Stimulated activated CD4-positive, alpha-beta T cell treated with anti-CD3 and anti-CD28 coated beads, TNF-alpha, amount 100 ng/mL, for 4 hours (primary cell): ENCODE data around the gene JARID2.

Experiments used
- DNase-seq, 3 experiments: peaks; one replicate each; pipeline ENCODE4 v3.0.0-alpha.2; 2020; ENCODE audit warnings: low read depth in 3 of 3

Gene JARID2

GRCh38 chr6:15331629-15332251 lies 85.9 kb downstream of the JARID2 start:
- no peak for DNase-seq

DNA sequence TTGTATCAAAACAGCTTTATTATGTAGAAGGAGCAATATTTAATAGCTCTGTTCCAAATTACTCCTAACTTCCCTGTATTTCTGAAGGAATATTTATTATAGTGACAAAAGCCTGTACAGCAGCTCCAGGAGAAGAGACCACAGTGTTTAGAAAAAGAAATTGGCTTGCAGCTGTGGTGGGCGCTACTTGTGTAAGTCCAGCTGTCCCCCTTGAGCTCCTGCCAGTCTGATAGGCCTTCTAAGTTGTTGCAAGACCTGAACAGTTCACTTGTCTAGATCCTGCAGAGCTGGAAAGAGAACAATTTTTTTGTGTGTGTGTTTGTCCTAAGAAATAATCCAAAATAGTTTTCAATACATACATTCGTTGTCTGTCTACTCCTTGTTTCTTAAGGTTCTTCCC lies 86.6 kb downstream of the JARID2 start:
- no peak for DNase-seq

DNA sequence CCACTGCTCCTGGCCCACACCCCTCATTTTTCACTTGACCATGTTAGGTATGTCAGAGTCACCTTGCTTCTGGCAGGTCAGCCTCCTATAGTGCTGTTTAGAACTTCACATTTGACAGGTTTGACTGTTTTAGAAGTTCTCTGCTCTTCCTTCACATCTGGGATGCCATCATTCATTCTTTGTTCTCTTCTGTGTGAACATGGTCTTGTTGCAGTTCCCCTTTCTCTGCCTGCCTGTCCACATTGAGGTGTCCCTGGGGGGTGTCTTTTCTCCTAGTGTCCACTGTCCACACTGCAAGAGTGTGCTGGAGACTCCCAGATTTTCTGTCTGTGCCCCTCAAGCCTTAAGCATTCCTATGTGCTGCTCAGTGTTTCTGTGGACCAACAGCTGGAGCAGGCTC lies 89.5 kb downstream of the JARID2 start:
- no peak for DNase-seq

GRCh38 chr6:15335916-15336315 lies 90.0 kb downstream of the JARID2 start:
- DNase-seq: no peak

- DNase-seq: no peak
Observed at GRCh38 chr6:15336900-15337560, 91.2 kb downstream of the JARID2 start.

- DNase-seq: no peak
Observed at GRCh38 chr6:15337582-15337981, 91.7 kb downstream of the JARID2 start.

DNA sequence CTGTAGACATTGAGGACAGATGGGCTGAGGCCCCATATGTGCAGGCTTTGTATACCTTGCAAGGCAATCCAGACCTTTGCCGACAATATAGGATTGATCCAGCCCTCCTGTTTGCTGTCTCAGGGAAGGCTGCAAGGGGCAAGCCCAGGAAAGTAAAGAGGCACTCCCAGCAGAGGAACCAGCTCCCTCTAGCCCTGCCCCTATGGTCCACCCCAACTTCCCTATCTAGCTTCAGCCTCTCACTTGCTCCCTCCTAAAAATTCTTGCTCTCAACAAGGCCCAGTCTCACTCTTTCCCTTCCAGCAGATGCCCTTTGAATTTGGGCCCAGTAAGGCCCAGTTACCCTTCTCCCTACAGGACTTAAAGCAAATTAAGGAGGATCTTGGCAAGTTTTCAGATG lies 92.6 kb downstream of the JARID2 start:
- no peak for DNase-seq

DNA sequence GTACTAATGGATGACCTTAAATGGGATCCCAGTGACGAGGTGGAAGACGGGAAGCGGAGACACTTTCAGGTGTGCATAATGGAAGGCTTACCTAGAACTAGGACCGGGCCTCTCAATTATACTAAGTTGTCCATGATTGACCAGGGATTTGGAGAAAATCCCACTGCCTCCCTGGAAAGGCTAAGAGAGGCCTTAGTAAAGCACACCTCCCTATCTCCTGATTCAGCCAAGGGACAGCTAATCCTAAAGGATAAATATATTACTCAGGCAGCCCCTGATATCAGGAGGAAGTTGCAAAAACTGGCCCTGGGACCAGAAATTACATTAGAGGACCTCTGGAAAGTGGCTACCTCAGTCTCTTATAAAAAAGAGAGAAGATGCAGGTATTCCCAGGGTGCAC lies 93.2 kb downstream of the JARID2 start:
- no peak for DNase-seq

DNA sequence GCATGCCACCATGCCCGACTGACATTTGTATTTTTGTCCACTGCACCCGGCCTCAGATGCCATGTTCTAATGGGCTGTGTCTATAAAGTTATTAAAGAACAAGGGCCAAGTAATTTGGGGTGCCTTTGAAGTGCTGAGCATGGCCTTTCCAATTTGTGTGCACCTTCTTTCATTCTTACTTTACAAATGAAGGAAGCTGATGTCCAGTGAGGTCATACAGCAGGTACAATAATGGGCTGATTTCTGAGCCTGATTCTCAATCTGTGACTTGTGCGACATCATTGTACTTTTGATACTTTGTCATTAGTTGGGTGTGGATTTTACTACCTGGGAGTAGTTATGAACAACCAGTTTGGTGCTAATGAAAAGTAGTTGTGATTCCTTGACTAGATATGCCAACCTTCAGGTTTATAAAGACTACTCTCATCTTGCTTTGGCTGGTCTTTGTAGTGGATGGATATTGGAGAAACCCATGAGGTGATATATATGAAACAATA lies 94.3 kb downstream of the JARID2 start:
- no peak for DNase-seq

GRCh38 chr6:15340775-15341174 lies 94.9 kb downstream of the JARID2 start:
- no peak for DNase-seq

DNA sequence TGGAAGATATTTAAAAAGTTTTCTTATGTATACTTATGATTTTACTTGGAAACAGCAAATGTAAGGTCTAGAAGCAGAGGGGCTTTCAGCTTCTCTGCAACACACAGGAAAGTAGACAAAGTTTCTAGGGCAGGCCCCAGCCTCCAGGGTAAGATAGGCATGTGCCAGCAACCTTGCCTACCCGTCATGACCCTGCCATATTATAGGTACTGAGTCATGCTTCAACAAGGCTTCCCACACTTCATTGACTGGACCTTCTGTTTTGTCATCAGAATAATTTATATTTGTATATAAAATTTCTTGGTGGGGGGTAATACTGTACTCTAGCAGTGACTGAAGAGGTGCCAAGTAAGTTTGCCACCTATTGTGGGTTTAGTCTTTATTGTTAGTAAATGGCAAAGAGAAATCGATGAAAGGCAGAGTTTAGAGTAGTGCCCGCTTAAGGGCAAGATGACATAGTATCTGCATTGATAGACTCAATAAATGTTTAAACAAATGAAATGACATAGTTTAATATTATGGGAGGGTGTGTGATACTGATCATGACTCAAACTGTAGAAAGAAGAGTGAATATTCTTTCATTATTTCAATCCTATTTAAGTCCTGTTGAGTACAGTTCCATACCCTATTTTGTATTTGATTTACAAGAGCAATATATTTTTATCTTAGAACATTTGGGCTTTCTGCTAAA lies 95.6 kb downstream of the JARID2 start:
- DNase-seq: no peak

GRCh38 chr6:15342114-15342513 lies 96.2 kb downstream of the JARID2 start:
- no peak for DNase-seq

DNA sequence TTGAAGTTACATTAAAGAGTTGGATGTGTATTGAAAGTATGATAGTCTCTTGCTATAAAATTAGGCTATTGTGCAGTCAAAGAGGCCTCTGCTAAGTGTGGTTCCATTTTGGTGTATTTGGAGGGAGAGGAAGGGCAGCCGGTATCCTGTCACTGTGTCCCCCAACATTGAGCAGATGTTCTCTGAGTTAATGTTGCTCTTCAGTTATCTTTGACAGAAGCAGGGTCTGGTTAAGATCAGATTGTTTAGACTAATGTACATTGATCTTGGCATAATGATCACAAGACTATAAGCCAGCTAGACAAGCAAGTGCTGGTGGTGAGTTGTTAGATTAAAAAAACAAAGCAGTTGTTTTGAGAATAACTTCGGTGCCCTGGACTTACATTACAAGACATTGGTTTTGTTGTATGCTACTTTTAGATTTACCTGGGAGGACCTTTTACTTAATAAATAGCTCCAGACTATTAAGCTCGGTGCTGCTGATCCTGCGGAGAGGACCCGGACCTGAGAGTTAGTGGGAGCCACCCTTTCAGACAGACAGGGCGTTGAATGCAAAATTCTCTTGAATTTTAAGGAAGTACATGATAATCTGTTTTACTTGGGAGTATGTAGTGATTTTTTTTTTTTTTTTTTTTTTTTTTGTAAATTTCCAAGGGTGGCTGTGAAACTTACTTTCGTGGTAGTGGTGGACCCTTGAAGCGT lies 97.8 kb downstream of the JARID2 start:
- no peak for DNase-seq

- no peak for DNase-seq
Observed at GRCh38 chr6:15344192-15344519, 98.3 kb downstream of the JARID2 start.

GRCh38 chr6:15344831-15345230 lies 99.0 kb downstream of the JARID2 start:
- no peak for DNase-seq

DNA sequence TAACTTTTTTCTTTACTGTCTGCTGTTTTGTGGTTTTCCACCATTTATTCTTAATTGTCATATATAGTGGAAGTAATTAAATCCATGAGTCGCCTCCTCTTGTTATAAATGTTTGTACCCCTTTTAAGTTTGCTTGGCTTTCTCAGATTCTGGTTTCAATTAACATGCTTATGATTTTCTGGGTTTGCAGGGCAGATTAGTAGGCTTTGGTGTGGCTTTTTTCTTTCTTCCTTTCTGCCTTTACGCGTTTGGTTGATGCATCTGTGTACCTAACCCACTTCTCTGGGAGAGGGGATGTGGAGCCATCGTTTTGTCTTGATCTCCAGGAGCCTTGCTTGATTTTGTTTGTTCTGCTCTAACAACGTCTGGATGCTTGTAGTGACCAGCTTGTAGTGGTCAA lies 100.4 kb downstream of the JARID2 start:
- DNase-seq: no peak

DNA sequence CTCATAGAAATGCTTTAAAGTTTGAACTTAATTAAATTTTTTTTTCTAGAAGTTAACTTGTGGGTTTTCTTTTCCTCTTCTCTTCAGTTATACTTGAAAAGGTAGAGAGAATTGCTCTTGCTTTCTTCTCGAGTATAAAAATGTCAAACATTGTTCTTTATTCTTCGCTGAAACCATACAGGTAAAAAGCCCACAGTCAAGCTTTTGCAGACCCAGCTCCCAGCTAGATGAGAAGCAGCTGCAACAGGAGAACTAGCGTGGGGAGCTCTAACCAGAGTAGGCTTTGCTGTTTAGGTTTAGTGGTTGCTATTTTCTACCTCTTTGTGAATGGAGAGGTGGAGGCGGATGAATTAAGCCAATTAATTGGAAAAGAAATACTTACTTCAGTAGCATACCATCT lies 102.7 kb downstream of the JARID2 start:
- no peak for DNase-seq

GRCh38 chr6:15349379-15349778 lies 103.5 kb downstream of the JARID2 start:
- no peak for DNase-seq

- no peak for DNase-seq
Observed at GRCh38 chr6:15350386-15351083, 104.7 kb downstream of the JARID2 start.

- no peak for DNase-seq
Observed at GRCh38 chr6:15351631-15352030, 105.8 kb downstream of the JARID2 start.

- DNase-seq: no peak
Observed at GRCh38 chr6:15352220-15352619, 106.4 kb downstream of the JARID2 start.

DNA sequence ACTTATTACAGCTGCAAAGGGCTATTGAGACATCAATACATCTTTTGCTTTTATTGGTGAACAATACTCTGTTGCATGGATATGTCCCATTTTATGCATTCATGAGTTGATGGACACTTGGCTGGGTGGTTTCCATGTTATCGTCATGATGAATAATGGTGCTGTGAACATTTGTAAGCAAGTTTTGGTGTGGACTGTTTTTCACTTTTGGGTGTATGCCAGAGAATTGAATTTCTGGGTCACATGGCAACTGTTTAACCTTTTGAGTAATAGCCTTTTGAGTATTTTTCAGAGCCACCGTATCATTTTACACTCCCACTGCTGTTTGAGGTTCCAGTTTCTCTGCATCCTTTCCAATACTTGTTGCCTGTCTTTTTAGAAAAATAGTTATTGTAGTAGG lies 107.0 kb downstream of the JARID2 start:
- DNase-seq: no peak
